Inferior parietal cortex (tissue), 1 donor: Measurements from ENCODE around the gene LRAT.

Experiments used
- DNase-seq: peaks from one replicate; pipeline ENCODE4 v3.0.0-alpha.2; 2016; ENCODE audit errors: extremely low spot score

LRAT gene

DNA sequence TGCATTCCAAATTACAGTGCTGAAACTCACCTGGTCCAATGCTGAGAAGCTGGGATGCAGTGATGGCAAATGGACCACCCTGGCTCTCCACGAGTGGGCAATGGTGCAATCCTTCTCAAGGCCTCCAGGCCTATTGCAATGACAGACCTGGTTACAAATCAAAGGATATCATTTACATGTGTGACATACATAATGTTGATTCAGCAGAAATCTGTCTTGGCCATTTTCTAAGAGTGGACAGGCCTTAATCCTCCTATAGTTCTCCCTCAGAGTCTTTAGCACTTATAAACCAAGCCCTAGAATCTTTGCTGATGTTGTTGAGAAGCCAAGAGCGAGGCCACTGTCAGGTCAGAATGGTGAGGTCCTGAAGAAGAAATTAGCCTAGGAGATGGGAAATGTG, 17.1 kb downstream of the LRAT start:
- DNase-seq: no peak

DNA sequence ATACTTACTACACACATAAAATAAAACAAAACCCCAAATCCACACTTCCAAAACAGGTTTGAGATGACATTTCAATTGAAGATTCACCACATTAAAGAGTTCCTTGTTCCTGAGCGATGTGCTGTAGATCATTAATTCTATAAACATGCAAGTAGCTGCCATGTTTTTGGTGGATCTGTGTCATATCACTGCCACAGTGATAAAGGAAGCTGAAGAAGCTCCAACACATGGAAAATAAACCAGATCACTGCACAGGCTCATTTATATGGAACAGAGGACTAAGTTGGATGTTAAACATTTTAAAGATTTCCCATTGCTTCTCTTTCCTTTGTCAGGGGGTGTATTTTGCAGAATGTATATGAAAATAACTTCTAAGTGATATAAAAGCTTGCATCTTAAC, 34.5 kb downstream of the LRAT start:
- no peak for DNase-seq

DNA sequence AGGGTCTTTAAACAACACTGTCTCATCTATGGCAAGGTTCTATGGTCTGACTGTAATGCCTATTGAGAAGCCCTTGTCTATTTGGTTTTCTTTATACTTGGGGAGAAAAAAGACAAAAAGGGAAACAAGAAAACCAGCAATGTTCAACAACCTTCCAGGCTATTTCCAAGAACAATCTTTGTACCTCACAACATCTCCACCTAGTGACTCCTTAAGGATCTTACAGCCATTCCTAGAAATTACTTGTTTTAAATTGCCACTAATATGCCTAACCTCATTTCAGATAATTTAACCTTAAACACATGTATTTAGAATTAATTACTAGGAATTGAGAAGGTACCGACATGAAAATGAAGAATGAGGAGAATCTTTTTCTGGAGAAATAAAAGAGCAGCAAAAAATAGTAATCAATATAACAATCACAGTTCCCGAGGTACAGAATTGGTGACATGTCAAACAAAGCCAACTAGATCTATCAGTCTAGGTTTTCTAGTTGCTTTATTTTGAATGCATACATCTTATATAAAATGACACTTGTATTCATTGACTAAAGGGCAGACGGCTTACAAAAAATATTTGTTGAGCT, 35.7 kb downstream of the LRAT start:
- peak; percentile 52 for DNase-seq

DNA sequence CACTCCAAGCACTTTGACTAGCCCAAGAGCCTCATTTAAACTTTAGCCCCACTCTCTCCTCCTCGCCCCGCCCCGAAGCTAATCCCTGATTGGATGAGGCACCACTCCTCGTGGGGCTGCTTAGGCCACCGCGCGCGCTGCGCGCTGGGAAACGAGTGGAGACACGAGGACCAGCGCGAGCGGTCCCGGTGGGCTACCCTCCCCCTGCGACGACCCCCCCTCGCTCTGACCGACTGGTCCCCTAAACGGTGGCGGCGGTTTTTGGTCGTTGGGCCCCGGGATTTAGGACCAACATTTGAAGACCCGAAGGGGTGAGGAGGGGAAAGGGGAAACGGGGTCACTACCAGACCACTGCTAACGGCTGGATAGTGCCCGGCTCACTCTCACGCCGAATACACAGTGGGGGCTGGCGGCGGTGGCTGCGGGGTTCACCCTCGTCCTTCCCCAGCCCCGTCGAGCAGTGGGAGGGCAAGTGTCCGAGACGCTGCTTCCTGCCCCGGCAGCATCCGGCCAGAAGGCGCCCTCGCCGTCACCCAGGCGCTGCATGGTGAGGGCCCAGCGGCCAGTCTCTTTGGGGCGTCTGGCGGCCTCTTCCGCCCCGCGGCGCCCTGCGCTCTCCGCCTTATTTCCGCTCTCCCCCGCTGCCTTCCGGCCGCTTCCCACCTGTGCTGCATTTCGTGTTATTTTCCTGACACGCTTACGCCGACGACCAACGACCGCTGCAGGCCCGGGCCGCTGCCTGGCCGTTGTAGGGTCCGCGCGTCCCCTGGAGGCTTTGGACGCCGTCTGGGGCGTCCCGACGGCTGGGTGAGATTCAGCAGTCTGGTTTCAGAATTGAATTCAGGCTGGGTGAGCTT, 37.6 kb downstream of the LRAT start, which contains the start of gene RBM46:
Gene RBM46, plus strand, starts transcription at position 147 of the 857 bp plus-strand sequence. CDS start 15,481 bp downstream, outside the sequence.
- DNase-seq: no peak

DNA sequence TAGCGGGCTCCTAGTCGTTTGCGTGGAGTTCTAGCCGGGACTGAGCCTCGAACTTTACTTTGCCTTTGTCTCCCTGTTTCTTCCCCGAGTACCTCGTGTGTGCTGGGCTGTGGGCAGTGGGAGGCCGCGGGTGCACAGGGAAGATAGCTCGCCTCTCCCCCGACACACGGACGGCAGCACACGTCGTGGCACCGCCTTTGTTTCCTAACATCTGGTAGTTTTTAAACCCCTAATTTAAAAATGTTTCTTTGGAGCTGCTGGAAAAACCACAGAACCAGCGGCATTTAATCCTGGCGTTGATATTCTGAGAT, 38.1 kb downstream of the LRAT start:
- no peak for DNase-seq
